WTC11 (cell line): ENCODE measurements around the gene ABCG4. TPM values are rescaled to one million over a fixed set of nuclear protein-coding genes. Genes with fewer than 3 reads are reported as not detected.

Experiments used
- ATAC-seq: fragments of 200-7000 bp; cut with Tn5 transposase; 2 replicates; pipeline ENCODE4 v1.10.0; 2021; ENCODE audit warnings: mild to moderate bottlenecking, moderate library complexity
- CTCF ChIA-PET: fragments of 300-600 bp; sonication (Branson Sonifier 250); formaldehyde crosslinking; loops from one replicate; lab custom pipeline; 2021; ENCODE audit warnings: antibody characterized with exemption; lab: Charles Lee
- POLR2A ChIA-PET: fragments of 350-600 bp; sonication (Branson Sonifier 250); formaldehyde crosslinking; loops from one replicate; lab custom pipeline; 2021; ENCODE audit warnings: antibody characterized with exemption; lab: Charles Lee
- DNase-seq: peaks from one replicate; pipeline ENCODE4 v3.0.0; 2021; ENCODE audit warnings: low spot score
- H3K27ac Mint-ChIP-seq: 2 replicates; pipeline ENCODE4 v1.8.0; 2021; ENCODE audit warnings: mixed read lengths
- H3K27me3 Mint-ChIP-seq: 2 replicates; pipeline ENCODE4 v1.8.0; 2021; ENCODE audit warnings: low read depth, mild to moderate bottlenecking, moderate library complexity, mixed read lengths
- H3K36me3 Mint-ChIP-seq: 2 replicates; pipeline ENCODE4 v1.8.0; 2021; ENCODE audit warnings: mixed read lengths
- H3K4me1 Mint-ChIP-seq: 2 replicates; pipeline ENCODE4 v1.8.0; 2022; ENCODE audit warnings: mixed read lengths
- H3K4me3 Mint-ChIP-seq: 2 replicates; pipeline ENCODE4 v1.8.0; 2021; ENCODE audit warnings: mild to moderate bottlenecking, moderate library complexity, mixed read lengths
- H3K9me3 Mint-ChIP-seq: 2 replicates; pipeline ENCODE4 v1.8.0; 2021; ENCODE audit warnings: mixed read lengths
- AR ChIP-seq: fragments of 250-450 bp; sonication (Bioruptor Pico); IDR thresholded peaks from 2 replicates; pipeline ENCODE4 v1.9.0; 2021; ENCODE audit warnings: mild to moderate bottlenecking
- ATF3 ChIP-seq: sonication (generic); formaldehyde crosslinking; conservative IDR thresholded peaks from 2 replicates; pipeline ENCODE4 v1.8.1; 2022; ENCODE audit warnings: mild to moderate bottlenecking, missing genetic modification reagents
- CDX4 ChIP-seq: fragments of 250-450 bp; sonication (Bioruptor Pico); IDR thresholded peaks from 2 replicates; pipeline ENCODE4 v1.9.0; 2021; ENCODE audit warnings: moderate library complexity, mild to moderate bottlenecking, inconsistent platforms, borderline replicate concordance
- CTCF ChIP-seq: fragments of 200-600 bp; IDR thresholded peaks from 2 replicates; pipeline ENCODE4 v1.8.0; 2022; ENCODE audit warnings: antibody characterized with exemption
- E2F1 ChIP-seq: sonication (generic); formaldehyde crosslinking; IDR thresholded peaks from 2 replicates; pipeline ENCODE4 v1.8.0; 2022; ENCODE audit warnings: mild to moderate bottlenecking, missing genetic modification reagents
- FOXJ3 ChIP-seq: sonication (generic); formaldehyde crosslinking; IDR thresholded peaks from 2 replicates; pipeline ENCODE4 v1.9.0; 2021; ENCODE audit warnings: missing genetic modification reagents, mild to moderate bottlenecking, borderline replicate concordance
- RELA ChIP-seq: sonication (generic); formaldehyde crosslinking; IDR thresholded peaks from 2 replicates; pipeline ENCODE4 v1.8.1; 2022; ENCODE audit warnings: missing genetic modification reagents, mild to moderate bottlenecking, borderline replicate concordance
- SP1 ChIP-seq: sonication (generic); formaldehyde crosslinking; conservative IDR thresholded peaks from 2 replicates; pipeline ENCODE4 v1.8.1; 2022; ENCODE audit warnings: missing genetic modification reagents
- TCF7 ChIP-seq: sonication (generic); formaldehyde crosslinking; IDR thresholded peaks from 2 replicates; pipeline ENCODE4 v1.8.0; 2022; ENCODE audit warnings: mild to moderate bottlenecking, low read depth, missing genetic modification reagents, moderate library complexity
- TEAD1 ChIP-seq: sonication (generic); formaldehyde crosslinking; IDR thresholded peaks from 2 replicates; pipeline ENCODE4 v1.8.0; 2022; ENCODE audit warnings: mild to moderate bottlenecking, missing genetic modification reagents
- TEAD4 ChIP-seq: sonication (generic); formaldehyde crosslinking; IDR thresholded peaks from 2 replicates; pipeline ENCODE4 v1.8.0; 2022; ENCODE audit warnings: mild to moderate bottlenecking, missing genetic modification reagents
- ZNF425 ChIP-seq: fragments of 250-450 bp; sonication (Bioruptor Pico); conservative IDR thresholded peaks from 2 replicates; pipeline ENCODE4 v1.9.0; 2021; ENCODE audit warnings: mild to moderate bottlenecking
- ZNF532 ChIP-seq: fragments of 250-450 bp; sonication (Bioruptor Pico); IDR thresholded peaks from 2 replicates; pipeline ENCODE4 v1.9.0; 2021; ENCODE audit warnings: mild to moderate bottlenecking, borderline replicate concordance
- total RNA-seq: library from RNA; stranded (reverse); gene quantifications from 3 replicates; pipeline ENCODE4 v1.2.3, GENCODE V29; 2021

Gene ABCG4
- total RNA-seq, 1 experiment from 2014 or later = 4.4 TPM

GRCh38 chr11:119115484-119116234, 33.2 kb upstream of the ABCG4 start:
- POLR2A ChIA-PET = interaction anchor here (1.0 kb wide), 1 partner anchor 9 kb away, joined by 4 read pairs; the partner anchor contains the start of gene C2CD2L
- Mint-ChIP-seq H3K9me3 (no peaks in the 10 kb centered on the region), H3K36me3 (no peaks in the 10 kb centered on the region; the same call in 1 of the 2 replicates), H3K4me1 (peaks cover 14% of the 10 kb centered on the region), H3K27me3 (no peaks in the 10 kb centered on the region; the same call in 1 of the 2 replicates), H3K27ac (0 out of 2 replicates have a peak overlapping the region, but pooled peaks have one; percentile 41), H3K4me3 (no peak overlapping the region)
- DNase-seq (no peak), ATAC-seq (peak; percentile 64)
- CTCF ChIA-PET = interaction anchor here (0.6 to 0.9 kb wide), 2 partner anchors 13 to 29 kb away, joined by 3 to 4 read pairs; no protein-coding TSS in a partner anchor
- no peak for TF ChIP-seq AR (CRISPR knock-in tag)

- CTCF ChIA-PET = interaction anchor here (0.6 to 0.9 kb wide), 2 partner anchors 13 to 29 kb away, joined by 3 to 4 read pairs; no protein-coding TSS in a partner anchor
- no peaks in the 10 kb centered on the region; the same call in 1 of the 2 replicates for H3K36me3 Mint-ChIP-seq
- TF ChIP-seq E2F1 (CRISPR knock-in tag) = no peak
- no peak for TF ChIP-seq ATF3
- TF ChIP-seq SP1 = no peak
- TF ChIP-seq TEAD1 (CRISPR knock-in tag) = no peak
- TF ChIP-seq, all 79 proteins: peak for 0
- H3K4me1 Mint-ChIP-seq = peaks cover 18% of the 10 kb centered on the region
- DNase-seq (no peak), ATAC-seq (0 out of 2 replicates have a peak, but pooled peaks have one; percentile 7)
- POLR2A ChIA-PET = no interaction called here
- no peak overlapping the region for H3K4me3 Mint-ChIP-seq
- H3K27ac Mint-ChIP-seq = 0 out of 2 replicates have a peak overlapping the region, but pooled peaks have one; percentile 41
- no peaks in the 10 kb centered on the region for H3K9me3 Mint-ChIP-seq
- H3K27me3 Mint-ChIP-seq = no peaks in the 10 kb centered on the region; the same call in 1 of the 2 replicates
These were observed 32.6 kb upstream of the ABCG4 start for GRCh38 chr11:119116235-119116594.

GRCh38 chr11:119116601-119117000, 32.3 kb upstream of the ABCG4 start:
- no peak for DNase-seq
- Mint-ChIP-seq H3K27ac (no peak overlapping the region), H3K9me3 (no peaks in the 10 kb centered on the region), H3K27me3 (no peaks in the 10 kb centered on the region; the same call in 1 of the 2 replicates), H3K36me3 (no peaks in the 10 kb centered on the region; the same call in 1 of the 2 replicates), H3K4me3 (no peak overlapping the region), H3K4me1 (peaks cover 18% of the 10 kb centered on the region)
- no peak for ATAC-seq
- ChIA-PET CTCF (no interaction called here), POLR2A (no interaction called here)
- TF ChIP-seq TCF7 (CRISPR knock-in tag) = no peak
- no peak for TF ChIP-seq CDX4
- TF ChIP-seq FOXJ3 = no peak
- TF ChIP-seq CTCF = no peak
- TF ChIP-seq ZNF532 (CRISPR knock-in tag) = no peak
- no peak for TF ChIP-seq ZNF425 (CRISPR knock-in tag)
- no peak for TF ChIP-seq RELA (CRISPR knock-in tag)
- no peak for TF ChIP-seq TEAD4 (CRISPR knock-in tag)
